ENCODE data around the gene ZNF408.

DNA sequence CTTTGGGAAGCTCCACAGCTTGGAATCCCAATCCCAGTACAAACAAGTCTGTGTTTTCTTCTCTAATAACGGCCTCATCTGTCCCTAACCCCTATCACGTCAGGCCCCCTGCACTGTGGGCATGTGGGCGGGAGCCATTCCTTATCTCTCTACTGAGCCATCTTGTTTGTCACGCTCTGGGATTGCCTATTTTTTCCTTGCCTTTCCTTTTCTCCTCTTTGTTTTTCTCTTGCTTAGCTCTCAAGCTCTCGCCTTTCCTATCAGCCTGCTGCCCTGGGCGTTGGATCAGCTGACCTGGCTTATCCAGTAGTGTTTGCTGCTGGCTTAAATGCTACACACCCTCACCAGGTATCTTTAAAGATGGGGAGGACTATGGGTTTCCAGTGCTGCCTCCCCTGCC is 36.2 kb upstream of the ZNF408 start:
- TF ChIP-seq, protein P1, sequence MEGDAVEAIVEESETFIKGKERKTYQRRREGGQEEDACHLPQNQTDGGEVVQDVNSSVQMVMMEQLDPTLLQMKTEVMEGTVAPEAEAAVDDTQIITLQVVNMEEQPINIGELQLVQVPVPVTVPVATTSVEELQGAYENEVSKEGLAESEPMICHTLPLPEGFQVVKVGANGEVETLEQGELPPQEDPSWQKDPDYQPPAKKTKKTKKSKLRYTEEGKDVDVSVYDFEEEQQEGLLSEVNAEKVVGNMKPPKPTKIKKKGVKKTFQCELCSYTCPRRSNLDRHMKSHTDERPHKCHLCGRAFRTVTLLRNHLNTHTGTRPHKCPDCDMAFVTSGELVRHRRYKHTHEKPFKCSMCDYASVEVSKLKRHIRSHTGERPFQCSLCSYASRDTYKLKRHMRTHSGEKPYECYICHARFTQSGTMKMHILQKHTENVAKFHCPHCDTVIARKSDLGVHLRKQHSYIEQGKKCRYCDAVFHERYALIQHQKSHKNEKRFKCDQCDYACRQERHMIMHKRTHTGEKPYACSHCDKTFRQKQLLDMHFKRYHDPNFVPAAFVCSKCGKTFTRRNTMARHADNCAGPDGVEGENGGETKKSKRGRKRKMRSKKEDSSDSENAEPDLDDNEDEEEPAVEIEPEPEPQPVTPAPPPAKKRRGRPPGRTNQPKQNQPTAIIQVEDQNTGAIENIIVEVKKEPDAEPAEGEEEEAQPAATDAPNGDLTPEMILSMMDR (IDR thresholded peaks at IDR 0.05; ENCODE audit: borderline replicate concordance, extremely low read depth, low read length, poor library complexity, severe bottlenecking) = no peak
- no peak for TF ChIP-seq EZH2 (IDR thresholded peaks at IDR 0.05; ENCODE audit: borderline replicate concordance, low read depth, low read length, severe bottlenecking)

All from DND-41 (cell line).